Ascending aorta (tissue), 2 donors: ENCODE measurements around the gene FEN1. TPM values are rescaled to one million over a fixed set of nuclear protein-coding genes. Genes with fewer than 3 reads are reported as not detected.

ENCODE experiments used
- DNase-seq, 2 donors: peaks; one replicate each; pipeline ENCODE4 v3.0.0-alpha.2; 2019; ENCODE audit warnings: low spot score in 2 of 2
- H3K27ac ChIP-seq, 2 donors: fragments of 200-600 bp; sonication (generic); one replicate each; pipeline ENCODE4 v1.5.1; 2016 to 2017; ENCODE audit warnings: mild to moderate bottlenecking in 1 of 2
- H3K27me3 ChIP-seq: fragments of 200-600 bp; sonication (generic); one replicate; pipeline ENCODE4 v1.5.1; 2017
- H3K36me3 ChIP-seq, 2 donors: fragments of 200-600 bp; sonication (generic); one replicate each; pipeline ENCODE4 v1.5.1; 2016
- H3K4me1 ChIP-seq, 2 donors: fragments of 200-600 bp; sonication (generic); one replicate each; pipeline ENCODE4 v1.5.1; 2016 to 2017; ENCODE audit warnings: mild to moderate bottlenecking in 1 of 2
- H3K4me3 ChIP-seq, 2 donors: fragments of 200-600 bp; sonication (generic); one replicate each; pipeline ENCODE4 v1.5.1; 2016 to 2017; ENCODE audit warnings: mild to moderate bottlenecking in 1 of 2
- H3K9me3 ChIP-seq, 2 donors: fragments of 200-600 bp; sonication (generic); one replicate each; pipeline ENCODE4 v1.5.1; 2016
- intact Hi-C: fragments of 100-400 bp; cut with DNase I; formaldehyde crosslinking; loops from one replicate; pipeline ENCODE4 v1.15.1; 2023
- total RNA-seq: library from RNA; depleted of rRNA; stranded (reverse); fragments of >200 nt; gene quantifications from one replicate; pipeline ENCODE4 v1.1.0, GENCODE V29; 2016
- TF ChIP-seq, protein P1 (sequence below), 3 experiments: fragments of 200-600 bp in 2 of 3; fragments of 450-650 bp in 1 of 3; sonication (generic) in 2 of 3; IDR thresholded peaks; one replicate each; pipeline ENCODE4 v1.5.1; 2016 to 2019; ENCODE audit warnings: antibody characterized with exemption in 3 of 3, mild to moderate bottlenecking in 1 of 3, moderate library complexity in 1 of 3

FEN1 gene
- total RNA-seq, 1 donor from 2014 or later = 1.5 TPM

DNA sequence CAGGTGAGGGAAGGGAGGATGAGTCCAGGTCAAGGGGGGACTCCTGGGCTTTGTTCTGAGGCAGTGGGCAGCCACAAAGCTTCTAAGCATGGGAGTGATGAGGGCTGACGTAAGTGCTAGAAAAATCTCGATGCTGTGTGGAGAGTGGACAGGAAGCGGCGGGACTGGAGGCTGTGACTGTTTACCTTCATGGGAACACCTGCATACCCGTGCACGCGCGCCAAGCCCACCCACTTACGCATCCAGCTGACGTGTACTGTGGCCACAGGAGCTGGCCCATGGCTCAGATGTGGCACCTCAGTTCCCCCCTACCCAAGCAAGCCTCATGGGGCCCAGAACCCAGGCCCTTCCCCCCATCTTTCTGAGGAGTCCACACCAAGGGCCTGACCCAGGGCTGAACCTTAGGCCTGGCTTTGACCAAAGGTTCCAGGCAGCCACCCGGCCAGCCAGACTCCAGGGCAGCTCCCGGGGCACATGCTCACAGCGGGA is 26.3 kb upstream of the FEN1 start:
- TF ChIP-seq, protein P1, sequence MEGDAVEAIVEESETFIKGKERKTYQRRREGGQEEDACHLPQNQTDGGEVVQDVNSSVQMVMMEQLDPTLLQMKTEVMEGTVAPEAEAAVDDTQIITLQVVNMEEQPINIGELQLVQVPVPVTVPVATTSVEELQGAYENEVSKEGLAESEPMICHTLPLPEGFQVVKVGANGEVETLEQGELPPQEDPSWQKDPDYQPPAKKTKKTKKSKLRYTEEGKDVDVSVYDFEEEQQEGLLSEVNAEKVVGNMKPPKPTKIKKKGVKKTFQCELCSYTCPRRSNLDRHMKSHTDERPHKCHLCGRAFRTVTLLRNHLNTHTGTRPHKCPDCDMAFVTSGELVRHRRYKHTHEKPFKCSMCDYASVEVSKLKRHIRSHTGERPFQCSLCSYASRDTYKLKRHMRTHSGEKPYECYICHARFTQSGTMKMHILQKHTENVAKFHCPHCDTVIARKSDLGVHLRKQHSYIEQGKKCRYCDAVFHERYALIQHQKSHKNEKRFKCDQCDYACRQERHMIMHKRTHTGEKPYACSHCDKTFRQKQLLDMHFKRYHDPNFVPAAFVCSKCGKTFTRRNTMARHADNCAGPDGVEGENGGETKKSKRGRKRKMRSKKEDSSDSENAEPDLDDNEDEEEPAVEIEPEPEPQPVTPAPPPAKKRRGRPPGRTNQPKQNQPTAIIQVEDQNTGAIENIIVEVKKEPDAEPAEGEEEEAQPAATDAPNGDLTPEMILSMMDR (IDR thresholded peaks at IDR 0.05) = no peak
- H3K9me3 ChIP-seq = no peaks in the 10 kb centered on the region
- H3K27me3 ChIP-seq = no peaks in the 10 kb centered on the region
- intact Hi-C loops = no loop called here
- no peak for DNase-seq
- no peak overlapping the region for H3K4me3 ChIP-seq
- H3K27ac ChIP-seq = no peak overlapping the region
- H3K36me3 ChIP-seq = no peaks in the 10 kb centered on the region
- no peaks in the 10 kb centered on the region for H3K4me1 ChIP-seq

DNA sequence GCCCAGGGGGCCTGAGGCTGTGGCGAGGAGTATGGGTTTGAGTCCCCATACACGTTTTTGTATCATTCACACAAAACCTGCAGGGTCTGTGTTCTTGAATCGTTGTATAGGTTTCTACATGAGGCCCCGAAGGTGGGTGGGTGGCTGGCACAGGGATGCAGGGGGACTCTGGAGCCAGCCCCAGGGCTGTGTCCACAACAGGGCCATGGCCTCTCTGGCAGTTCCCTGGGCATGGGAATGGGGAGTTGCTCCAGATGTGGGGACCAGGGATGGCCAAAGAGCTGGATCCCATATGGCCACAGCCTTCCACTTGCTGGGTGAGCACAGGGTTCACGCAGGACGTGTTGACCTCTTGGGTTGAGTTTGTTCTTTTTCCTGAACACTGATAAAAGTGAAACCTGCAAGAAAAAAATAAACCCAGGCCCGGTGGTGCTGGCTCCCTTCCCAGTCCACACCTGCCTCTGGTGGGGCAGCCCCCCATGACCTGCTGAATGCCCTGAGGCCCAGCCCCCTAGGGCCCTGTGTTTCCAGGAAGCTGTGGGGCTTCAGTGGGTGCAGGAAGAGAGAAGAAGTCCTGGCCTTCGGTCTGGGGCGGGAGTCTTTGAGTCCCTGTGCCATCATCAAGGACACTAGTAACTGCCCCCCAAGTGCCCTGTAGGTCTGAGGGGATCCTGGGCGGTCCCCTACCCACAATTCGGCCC is 24.2 kb upstream of the FEN1 start:
- Histone ChIP-seq H3K36me3 (no peaks in the 10 kb centered on the region), H3K4me1 (no peaks in the 10 kb centered on the region), H3K4me3 (no peak overlapping the region), H3K27ac (no peak overlapping the region), H3K9me3 (no peaks in the 10 kb centered on the region), H3K27me3 (no peaks in the 10 kb centered on the region)
- TF ChIP-seq, protein P1 (IDR thresholded peaks at IDR 0.05) = no peak
- intact Hi-C loops = no loop called here
- DNase-seq = no peak

DNA sequence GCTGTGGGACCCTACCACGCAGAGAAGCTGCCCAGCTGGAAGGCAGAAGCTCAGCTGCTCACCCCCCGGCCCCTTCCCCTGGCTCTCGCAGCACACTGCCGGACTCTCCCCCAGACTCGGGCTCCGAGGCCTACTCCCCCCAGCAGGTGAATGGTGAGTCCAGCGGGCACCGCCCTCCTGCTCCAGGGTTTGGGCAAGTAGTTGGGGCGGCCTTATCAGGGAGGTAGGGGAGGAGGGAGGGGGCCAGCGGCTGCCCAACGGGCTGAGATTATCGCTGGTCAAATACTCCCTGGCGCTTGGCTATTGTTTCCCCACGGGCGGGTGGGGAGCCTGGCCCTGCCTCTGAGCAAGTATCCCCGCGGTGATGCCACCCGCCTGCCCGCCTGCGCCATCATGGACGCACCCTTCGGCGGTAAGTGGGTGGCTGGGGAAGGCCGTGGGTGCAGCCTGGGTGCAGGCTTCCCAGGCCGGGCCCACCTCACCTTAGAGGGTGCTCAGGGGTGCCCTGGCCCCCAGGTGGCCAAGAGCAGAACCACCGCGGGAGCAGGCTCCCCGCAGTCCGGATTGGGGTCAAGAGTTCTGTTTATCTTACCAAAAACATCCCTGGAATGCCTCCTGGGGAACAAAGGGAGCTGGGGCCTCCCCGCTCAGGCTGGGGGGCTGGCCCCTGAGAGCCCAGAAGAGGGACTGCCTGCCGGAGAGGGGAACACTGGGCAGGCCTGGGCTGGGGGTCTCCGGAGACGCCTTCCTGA is 23.4 kb upstream of the FEN1 start:
- intact Hi-C loops = no loop called here
- no peaks in the 10 kb centered on the region for H3K4me1 ChIP-seq

DNA sequence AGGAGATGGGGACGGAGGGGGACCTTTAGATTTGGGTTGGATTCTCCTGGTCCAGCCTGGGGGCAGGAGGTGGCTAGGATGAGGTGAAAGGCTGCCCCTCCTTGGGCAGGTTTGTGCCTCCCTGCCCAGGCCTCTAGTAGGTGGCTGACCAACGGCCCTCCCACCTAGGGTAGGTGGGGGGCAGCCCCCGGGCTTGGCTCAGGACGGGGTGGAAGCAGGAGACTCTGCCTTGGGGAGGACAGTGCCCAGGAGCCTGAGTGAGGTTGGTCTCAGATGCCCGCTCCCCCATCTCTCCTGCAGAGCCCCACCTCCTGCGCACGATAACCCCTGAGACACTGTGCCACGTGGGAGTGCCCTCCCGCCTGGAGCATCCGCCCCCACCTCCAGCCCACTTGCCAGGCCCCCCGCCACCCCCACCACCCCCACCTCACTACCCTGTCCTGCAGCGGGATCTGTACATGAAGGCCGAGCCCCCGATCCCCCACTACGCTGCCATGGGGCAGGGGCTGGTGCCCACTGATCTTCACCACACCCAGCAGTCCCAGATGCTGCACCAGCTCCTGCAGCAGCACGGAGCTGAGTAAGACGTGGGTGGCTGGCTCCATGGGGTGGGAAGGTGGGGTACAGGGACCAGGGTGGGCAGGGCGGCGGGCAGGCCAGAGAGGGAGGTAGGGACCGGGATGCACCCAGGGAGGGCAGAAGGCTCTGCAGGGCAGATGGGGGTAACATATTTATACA is 22.6 kb upstream of the FEN1 start:
- Histone ChIP-seq H3K36me3 (no peaks in the 10 kb centered on the region), H3K4me1 (no peaks in the 10 kb centered on the region), H3K27me3 (no peaks in the 10 kb centered on the region), H3K27ac (no peak overlapping the region), H3K9me3 (no peaks in the 10 kb centered on the region), H3K4me3 (no peak overlapping the region)
- DNase-seq = no peak
- TF ChIP-seq, protein P1 (IDR thresholded peaks at IDR 0.05) = no peak
- intact Hi-C loops = no loop called here

More for the DNA sequence above, 23.4 kb upstream of the FEN1 start:
- Histone ChIP-seq H3K36me3 (no peaks in the 10 kb centered on the region), H3K9me3 (no peaks in the 10 kb centered on the region), H3K27me3 (no peaks in the 10 kb centered on the region), H3K27ac (no peak overlapping the region), H3K4me3 (no peak overlapping the region)
- no peak for DNase-seq
- TF ChIP-seq, protein P1 (IDR thresholded peaks at IDR 0.05) = no peak

DNA sequence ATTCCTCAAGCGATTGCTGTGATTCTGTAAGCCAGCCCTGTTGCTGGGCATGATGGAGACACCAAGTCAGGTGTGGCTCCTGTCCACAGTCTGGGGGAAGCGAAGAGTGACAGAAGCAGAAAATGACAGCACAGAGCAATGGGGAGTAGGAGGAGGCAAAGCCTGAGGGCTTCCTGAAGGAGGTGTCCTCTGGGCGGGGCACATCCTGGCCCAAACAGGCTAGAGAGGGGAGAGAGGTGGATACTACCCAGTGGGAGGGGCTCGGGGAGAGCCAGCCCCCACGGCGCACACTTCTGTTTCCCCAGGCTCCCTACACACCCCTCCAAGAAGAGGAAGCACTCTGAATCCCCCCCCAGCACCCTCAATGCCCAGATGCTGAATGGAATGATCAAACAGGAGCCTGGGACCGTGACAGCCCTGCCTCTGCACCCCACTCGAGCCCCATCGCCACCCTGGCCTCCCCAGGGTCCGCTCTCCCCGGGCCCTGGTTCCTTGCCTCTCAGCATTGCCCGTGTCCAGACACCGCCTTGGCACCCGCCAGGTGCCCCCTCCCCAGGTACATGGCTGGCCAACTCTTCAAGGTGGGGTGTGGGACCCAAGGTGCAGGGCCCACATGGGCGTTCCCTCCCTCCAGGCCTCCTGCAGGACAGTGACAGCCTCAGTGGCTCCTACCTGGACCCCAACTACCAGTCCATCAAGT is 21.4 kb upstream of the FEN1 start:
- Histone ChIP-seq H3K4me3 (no peak overlapping the region), H3K9me3 (no peaks in the 10 kb centered on the region), H3K36me3 (no peaks in the 10 kb centered on the region), H3K4me1 (no peaks in the 10 kb centered on the region), H3K27ac (no peak overlapping the region), H3K27me3 (no peaks in the 10 kb centered on the region)
- intact Hi-C loops = no loop called here
- DNase-seq = no peak
- TF ChIP-seq, protein P1 (IDR thresholded peaks at IDR 0.05) = no peak
